ENCODE data around the gene CAP2. TPM values are rescaled to one million over a fixed set of nuclear protein-coding genes. Genes with fewer than 3 reads are reported as not detected.

CAP2 gene
- total RNA-seq: 32.0 TPM

- DNase-seq (ENCODE audit: low spot score): peak; percentile 51
Observed at GRCh38 chr6:17392978-17393891, at the start of gene CAP2. Gene CAP2 (plus strand): TSS chr6:17393595. CDS start chr6:17421556, 27,961 bp downstream.

- DNase-seq (ENCODE audit: low spot score): no peak
Observed at GRCh38 chr6:17347012-17347411, 46.4 kb upstream of the CAP2 start.

- DNase-seq (ENCODE audit: low spot score): no peak
Observed at GRCh38 chr6:17349427-17349826, 44.0 kb upstream of the CAP2 start.

GRCh38 chr6:17352302-17352701 is 41.1 kb upstream of the CAP2 start:
- DNase-seq (ENCODE audit: low spot score): no peak

- DNase-seq (ENCODE audit: low spot score): no peak
Observed at GRCh38 chr6:17353440-17354175, 39.8 kb upstream of the CAP2 start.

- no peak for DNase-seq (ENCODE audit: low spot score)
Observed at GRCh38 chr6:17354700-17355403, 38.5 kb upstream of the CAP2 start.

- no peak for DNase-seq (ENCODE audit: low spot score)
Observed at GRCh38 chr6:17355404-17355774, 38.0 kb upstream of the CAP2 start.

GRCh38 chr6:17358515-17358914 is 34.9 kb upstream of the CAP2 start:
- DNase-seq (ENCODE audit: low spot score): no peak

GRCh38 chr6:17360564-17360963 is 32.8 kb upstream of the CAP2 start:
- DNase-seq (ENCODE audit: low spot score): no peak

- no peak for DNase-seq (ENCODE audit: low spot score)
Observed at GRCh38 chr6:17361013-17361412, 32.4 kb upstream of the CAP2 start.

- no peak for DNase-seq (ENCODE audit: low spot score)
Observed at GRCh38 chr6:17365961-17366360, 27.4 kb upstream of the CAP2 start.

- no peak for DNase-seq (ENCODE audit: low spot score)
Observed at GRCh38 chr6:17367868-17368267, 25.5 kb upstream of the CAP2 start.

GRCh38 chr6:17381424-17382147 is 11.8 kb upstream of the CAP2 start:
- DNase-seq (ENCODE audit: low spot score): no peak

- no peak for DNase-seq (ENCODE audit: low spot score)
Observed at GRCh38 chr6:17385660-17386059, 7.7 kb upstream of the CAP2 start.

GRCh38 chr6:17388365-17388764 is 5.0 kb upstream of the CAP2 start:
- no peak for DNase-seq (ENCODE audit: low spot score)

- no peak for DNase-seq (ENCODE audit: low spot score)
Observed at GRCh38 chr6:17389274-17389847, 4.0 kb upstream of the CAP2 start.

- DNase-seq (ENCODE audit: low spot score): no peak
Observed at GRCh38 chr6:17390276-17390675, 3.1 kb upstream of the CAP2 start.

GRCh38 chr6:17391976-17392375 is 1.4 kb upstream of the CAP2 start:
- no peak for DNase-seq (ENCODE audit: low spot score)

- DNase-seq (ENCODE audit: low spot score): peak; percentile 60
Observed at GRCh38 chr6:17393892-17394631, 667 bp downstream of the CAP2 start.

GRCh38 chr6:17395112-17395511 is 1.7 kb downstream of the CAP2 start:
- no peak for DNase-seq (ENCODE audit: low spot score)

- no peak for DNase-seq (ENCODE audit: low spot score)
Observed at GRCh38 chr6:17396256-17396655, 2.9 kb downstream of the CAP2 start.

Measured in mucosa of gallbladder (tissue), 1 donor.